ENCODE results near the gene KIAA1328. TPM values are rescaled to one million over a fixed set of nuclear protein-coding genes. Genes with fewer than 3 reads are reported as not detected.

Gene KIAA1328
- polyA plus RNA-seq, 3 donors from 2014 or later = 9.4 to 11.8 (median 10.2) TPM

DNA sequence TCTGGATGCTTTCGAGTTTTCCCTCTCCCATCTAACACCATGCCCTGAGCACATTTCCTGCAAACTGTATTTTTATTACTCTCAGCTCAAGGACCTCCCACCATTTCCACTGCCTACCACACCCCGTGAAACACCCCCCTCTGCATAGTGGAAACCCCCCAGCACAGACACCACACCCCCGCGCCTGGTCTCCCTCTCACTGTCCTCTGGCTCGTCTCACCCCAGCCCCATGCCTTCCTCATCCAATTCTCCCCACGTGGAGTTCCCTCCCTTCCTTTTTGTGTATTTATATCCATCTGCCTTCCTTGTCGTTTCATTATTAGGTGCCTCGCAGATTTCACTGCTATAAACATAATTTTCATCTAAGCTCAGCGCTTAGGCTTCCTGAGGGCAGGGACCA is 429.2 kb downstream of the KIAA1328 start:
- no peak overlapping the region for H3K4me3 Mint-ChIP-seq
- H3K4me1 Mint-ChIP-seq = peaks cover 0 to 4% of the 10 kb centered on the region in 2 donors
- peaks cover 0 to 8% (median 0%) of the 10 kb centered on the region in 3 donors for H3K36me3 Mint-ChIP-seq
- H3K27ac Mint-ChIP-seq = no peak overlapping the region
- H3K27me3 Mint-ChIP-seq (ENCODE audit: low read depth in 3 of 3) = peaks cover 0 to 16% (median under 1%) of the 10 kb centered on the region in 3 donors
- no peaks in the 10 kb centered on the region for H3K9me3 Mint-ChIP-seq
- DNase-seq = no peak

DNA sequence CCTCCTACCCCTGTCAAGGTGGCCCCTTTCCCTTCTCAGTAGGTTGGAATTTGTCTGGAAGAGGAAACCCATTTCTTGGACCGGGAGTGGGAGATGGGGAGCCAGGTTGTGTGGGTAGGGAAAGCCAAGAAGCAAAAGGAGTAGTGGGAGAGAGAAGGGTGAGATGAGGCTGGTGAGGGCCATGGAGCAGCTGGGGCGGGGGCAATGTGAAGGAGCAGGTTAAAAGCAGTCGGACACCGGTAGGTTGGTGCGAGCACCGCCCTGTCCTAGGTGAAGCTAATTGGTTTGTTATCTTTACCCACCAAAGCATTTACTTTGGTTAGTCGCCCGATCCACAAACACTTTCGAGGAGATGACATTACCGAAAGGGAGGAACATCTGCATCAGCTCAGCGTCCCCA is 429.9 kb downstream of the KIAA1328 start:
- no peak overlapping the region for H3K27ac Mint-ChIP-seq
- no peaks in the 10 kb centered on the region for H3K9me3 Mint-ChIP-seq
- peaks cover 0 to 4% of the 10 kb centered on the region in 2 donors for H3K4me1 Mint-ChIP-seq
- no peak for DNase-seq
- no peak overlapping the region for H3K4me3 Mint-ChIP-seq
- peaks cover 0 to 8% (median 0%) of the 10 kb centered on the region in 3 donors for H3K36me3 Mint-ChIP-seq
- H3K27me3 Mint-ChIP-seq (ENCODE audit: low read depth in 3 of 3) = peaks cover 0 to 16% (median 2%) of the 10 kb centered on the region in 3 donors

DNA sequence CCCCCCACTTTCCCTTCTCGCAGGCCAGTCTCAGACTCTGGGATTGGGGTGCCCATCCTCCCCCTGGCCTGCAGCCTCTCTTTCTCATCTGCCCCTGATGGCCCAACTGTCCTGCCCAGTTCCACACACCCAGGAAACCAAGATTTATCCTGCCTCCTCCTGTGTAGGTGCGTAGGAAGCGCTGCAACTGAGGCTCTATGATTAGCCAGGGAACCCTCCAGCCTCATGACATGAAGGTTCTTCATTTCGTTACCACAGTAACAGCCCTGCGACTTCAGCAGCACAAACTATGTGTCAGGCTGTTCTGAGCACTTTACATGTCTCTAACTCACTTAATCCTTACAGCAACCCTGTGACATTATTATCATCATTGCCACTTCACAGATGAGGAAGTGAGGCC is 430.8 kb downstream of the KIAA1328 start:
- H3K4me1 Mint-ChIP-seq = peaks cover 0 to 1% of the 10 kb centered on the region in 2 donors
- no peak overlapping the region for H3K27ac Mint-ChIP-seq
- H3K9me3 Mint-ChIP-seq = peaks cover 0 to 3% (median 0%) of the 10 kb centered on the region in 6 donors
- DNase-seq = no peak
- H3K4me3 Mint-ChIP-seq = no peak overlapping the region
- H3K36me3 Mint-ChIP-seq = peaks cover 0 to 7% (median 0%) of the 10 kb centered on the region in 3 donors
- peaks cover 1 to 16% (median 2%) of the 10 kb centered on the region in 3 donors for H3K27me3 Mint-ChIP-seq (ENCODE audit: low read depth in 3 of 3)

DNA sequence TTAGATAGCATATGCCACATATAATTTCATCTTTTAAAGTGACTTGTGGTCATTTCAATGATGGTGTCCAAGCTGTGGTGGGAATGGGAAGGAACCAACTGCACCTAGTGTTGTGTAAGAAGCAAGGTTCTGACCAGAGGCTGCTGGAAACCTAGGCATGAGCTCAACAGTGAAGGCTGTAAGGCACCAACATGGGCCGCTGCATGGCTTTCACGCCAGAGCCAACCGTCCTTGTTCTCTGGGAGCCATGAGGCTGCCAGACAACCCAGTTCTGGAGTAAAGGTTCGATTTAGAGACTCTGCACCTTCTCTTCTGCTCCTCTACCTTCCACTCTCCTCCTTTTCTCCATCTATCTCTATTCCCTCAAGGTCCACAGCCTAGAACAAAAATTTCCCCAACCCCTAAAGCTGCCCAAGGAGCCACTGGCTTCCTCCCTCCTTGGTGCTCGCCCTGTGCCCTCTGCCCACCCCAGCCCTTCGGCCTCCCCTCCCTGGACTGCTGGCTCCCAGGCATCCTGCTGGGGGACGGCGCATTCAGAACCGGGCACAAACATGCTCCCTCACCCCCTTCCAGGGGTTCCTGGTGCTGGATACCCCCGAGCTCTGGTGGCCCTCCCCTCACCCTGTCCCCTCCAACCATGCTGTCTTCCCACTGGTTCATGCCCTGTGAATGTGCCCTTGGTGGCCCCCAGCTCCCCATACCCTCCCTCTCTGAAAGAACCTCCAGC is 431.6 kb downstream of the KIAA1328 start:
- no peaks in the 10 kb centered on the region for H3K36me3 Mint-ChIP-seq
- H3K4me1 Mint-ChIP-seq = no peaks in the 10 kb centered on the region
- H3K27me3 Mint-ChIP-seq (ENCODE audit: low read depth in 3 of 3) = peaks cover 1 to 8% (median 2%) of the 10 kb centered on the region in 3 donors
- H3K4me3 Mint-ChIP-seq = no peak overlapping the region
- H3K9me3 Mint-ChIP-seq = peaks cover 0 to 3% (median 0%) of the 10 kb centered on the region in 6 donors
- DNase-seq = no peak
- no peak overlapping the region for H3K27ac Mint-ChIP-seq

DNA sequence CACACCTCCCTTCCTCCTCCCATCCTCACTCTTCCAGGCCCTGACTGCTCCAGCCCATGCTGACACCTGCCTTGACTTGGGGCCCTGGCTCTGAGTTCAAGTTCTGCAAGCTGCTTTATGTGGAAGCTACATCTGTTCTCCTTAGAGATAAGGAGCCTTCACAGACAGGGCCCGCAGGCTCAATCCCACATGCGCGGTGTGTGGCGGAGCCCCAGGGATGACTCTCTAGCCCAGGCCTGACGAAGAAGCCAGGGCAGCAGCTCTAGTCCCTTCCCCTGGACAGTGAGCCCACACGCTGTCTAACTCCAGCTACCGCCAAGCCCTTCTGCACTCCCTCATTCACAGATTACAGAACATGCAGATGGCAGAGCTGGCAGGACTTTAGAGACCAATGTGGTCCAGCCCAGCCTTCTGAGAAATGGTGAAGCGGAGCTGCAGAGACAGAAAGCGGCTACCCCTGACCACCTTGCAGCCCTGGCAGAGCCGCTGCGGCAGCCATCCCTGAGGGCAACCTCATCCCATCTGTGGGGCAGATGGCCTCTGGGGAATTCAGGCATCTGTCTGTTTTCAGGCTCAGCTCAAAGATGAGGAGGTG is 432.4 kb downstream of the KIAA1328 start:
- Mint-ChIP-seq H3K4me1 (no peaks in the 10 kb centered on the region), H3K36me3 (no peaks in the 10 kb centered on the region), H3K27ac (no peak overlapping the region), H3K9me3 (peaks cover 0 to 3% (median 0%) of the 10 kb centered on the region in 6 donors), H3K4me3 (no peak overlapping the region), H3K27me3 (ENCODE audit: low read depth in 3 of 3) (peaks cover 1 to 5% (median 2%) of the 10 kb centered on the region in 3 donors)
- DNase-seq = no peak

DNA sequence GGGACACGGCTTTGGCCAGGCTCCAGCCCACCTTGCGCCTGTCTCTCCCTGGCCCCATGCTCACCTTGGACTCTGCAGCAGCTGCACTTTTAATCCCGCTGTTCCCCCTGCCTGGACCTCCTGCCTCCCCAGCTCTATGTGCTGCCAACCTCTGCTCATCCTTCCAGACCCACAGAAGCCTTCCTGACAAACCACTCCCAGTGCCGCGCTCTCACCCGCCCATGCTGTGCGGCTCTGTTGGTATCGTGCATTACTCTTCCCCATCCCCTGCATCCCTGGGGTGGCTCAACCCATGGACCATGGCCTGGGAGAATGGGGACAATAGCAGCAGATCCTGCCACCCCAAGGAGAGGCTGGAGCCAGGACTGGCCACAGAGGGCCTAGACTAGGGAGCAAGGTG is 433.1 kb downstream of the KIAA1328 start:
- H3K36me3 Mint-ChIP-seq = no peaks in the 10 kb centered on the region
- no peak for DNase-seq
- H3K4me3 Mint-ChIP-seq = no peak overlapping the region
- H3K27me3 Mint-ChIP-seq (ENCODE audit: low read depth in 3 of 3) = peaks cover 1 to 5% (median 2%) of the 10 kb centered on the region in 3 donors
- H3K4me1 Mint-ChIP-seq = no peaks in the 10 kb centered on the region
- peaks cover 0 to 3% (median 0%) of the 10 kb centered on the region in 6 donors for H3K9me3 Mint-ChIP-seq
- H3K27ac Mint-ChIP-seq = no peak overlapping the region

DNA sequence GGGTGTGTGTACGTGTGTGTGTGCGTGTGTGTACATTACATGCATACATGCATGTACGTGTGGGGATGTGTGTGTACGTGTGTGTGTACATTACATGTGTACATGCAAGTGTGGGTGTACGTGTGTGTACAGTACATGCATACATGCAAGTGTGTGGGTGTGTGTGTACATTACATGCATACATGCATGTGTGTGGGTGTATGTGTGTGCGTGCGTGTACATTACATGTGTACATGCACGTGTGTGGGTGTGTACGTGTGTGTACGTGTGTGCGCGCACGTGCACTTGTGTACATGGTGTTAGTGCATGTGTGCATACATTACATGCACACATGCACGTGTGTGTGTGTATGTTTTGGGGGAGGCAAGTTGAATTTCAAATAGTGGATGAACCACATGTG is 436.0 kb downstream of the KIAA1328 start:
- DNase-seq = no peak
- Mint-ChIP-seq H3K4me3 (no peak overlapping the region), H3K36me3 (no peaks in the 10 kb centered on the region), H3K4me1 (no peaks in the 10 kb centered on the region), H3K27me3 (ENCODE audit: low read depth in 3 of 3) (peaks cover 0 to 2% (median 1%) of the 10 kb centered on the region in 3 donors), H3K27ac (no peak overlapping the region), H3K9me3 (peaks cover 0 to 3% (median under 1%) of the 10 kb centered on the region in 6 donors)

DNA sequence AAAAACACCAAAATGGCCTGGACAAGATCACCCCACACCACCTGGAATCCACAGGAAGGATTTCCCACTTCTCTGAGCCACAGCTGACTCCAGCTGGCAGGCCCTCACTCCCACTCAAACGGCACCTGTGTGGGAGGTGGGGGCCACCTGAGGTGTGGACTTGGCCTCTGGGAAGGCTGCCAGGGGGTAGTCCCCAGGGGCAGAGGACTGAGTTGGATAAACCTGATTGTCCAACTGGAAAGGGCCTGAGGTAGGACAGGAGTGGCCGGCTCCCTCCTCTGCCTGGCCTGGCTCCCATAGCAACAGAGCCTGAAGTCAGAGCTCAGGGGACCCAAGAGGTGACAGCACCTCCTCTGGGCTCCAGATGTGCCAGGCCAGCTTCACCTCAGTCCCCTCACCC is 436.5 kb downstream of the KIAA1328 start:
- no peak for DNase-seq

DNA sequence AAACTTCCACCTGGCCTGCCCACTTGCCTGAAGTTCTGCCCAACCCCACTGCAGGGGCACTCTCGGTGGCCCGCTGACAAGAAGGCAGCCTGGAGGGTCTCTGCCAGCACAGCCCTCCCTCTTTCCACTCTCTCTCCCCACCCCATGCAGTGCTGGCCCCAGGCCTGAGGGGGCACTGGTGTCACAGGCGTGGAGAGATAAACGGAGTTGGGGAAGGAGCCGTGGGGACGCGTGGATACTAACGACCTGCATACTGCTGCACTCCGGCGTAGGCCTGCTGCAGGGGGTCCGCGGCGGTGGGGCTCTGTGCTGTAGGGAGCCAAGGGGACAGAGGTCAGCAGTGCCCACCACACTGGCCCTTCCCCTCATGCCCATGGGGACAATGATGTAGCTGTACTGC is 437.4 kb downstream of the KIAA1328 start:
- H3K4me1 Mint-ChIP-seq = no peaks in the 10 kb centered on the region
- no peak for DNase-seq
- H3K27ac Mint-ChIP-seq = no peak overlapping the region
- peaks cover 0 to 2% (median 1%) of the 10 kb centered on the region in 3 donors for H3K27me3 Mint-ChIP-seq (ENCODE audit: low read depth in 3 of 3)
- no peaks in the 10 kb centered on the region for H3K36me3 Mint-ChIP-seq
- H3K4me3 Mint-ChIP-seq = no peak overlapping the region
- peaks cover 0 to 6% (median 1%) of the 10 kb centered on the region in 6 donors for H3K9me3 Mint-ChIP-seq

More for the DNA sequence above, 436.5 kb downstream of the KIAA1328 start:
- Mint-ChIP-seq H3K4me3 (no peak overlapping the region), H3K4me1 (no peaks in the 10 kb centered on the region), H3K36me3 (no peaks in the 10 kb centered on the region), H3K27me3 (ENCODE audit: low read depth in 3 of 3) (peaks cover 0 to 2% (median 1%) of the 10 kb centered on the region in 3 donors), H3K9me3 (peaks cover 0 to 5% (median 1%) of the 10 kb centered on the region in 6 donors), H3K27ac (no peak overlapping the region)

DNA sequence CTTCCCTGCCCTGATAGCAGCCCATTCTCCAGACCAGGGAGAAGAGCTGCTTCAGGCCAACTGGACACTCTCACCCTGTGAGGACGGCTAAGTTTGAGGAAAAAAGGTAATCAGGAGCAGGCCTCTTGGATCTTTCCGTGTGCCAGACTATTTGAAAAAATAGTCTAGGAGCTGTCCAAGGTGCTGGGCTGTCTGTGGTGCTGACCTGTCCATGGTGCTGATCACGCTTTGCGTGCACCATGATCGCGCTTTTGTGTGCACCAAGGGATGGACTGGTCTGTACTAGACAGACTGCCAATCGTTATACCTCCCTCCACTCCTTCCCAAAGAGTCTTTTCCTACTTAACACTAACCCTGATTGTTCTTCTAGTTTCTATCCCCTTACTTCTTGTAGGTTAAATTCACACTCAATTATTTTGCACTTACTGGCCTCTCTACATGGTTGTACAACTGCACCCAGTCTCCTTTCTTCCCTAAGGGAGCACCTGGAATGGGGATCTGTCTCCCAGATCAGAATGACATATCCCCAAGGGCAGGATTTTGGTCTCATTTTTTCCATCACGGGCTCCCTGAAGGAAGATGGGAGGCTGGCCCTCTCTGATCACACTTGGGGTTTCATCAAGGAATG is 441.2 kb downstream of the KIAA1328 start:
- peaks cover 0 to 6% (median 0%) of the 10 kb centered on the region in 6 donors for H3K9me3 Mint-ChIP-seq
- no peaks in the 10 kb centered on the region for H3K36me3 Mint-ChIP-seq
- no peak overlapping the region for H3K4me3 Mint-ChIP-seq
- peaks cover 1 to 8% (median 2%) of the 10 kb centered on the region in 3 donors for H3K27me3 Mint-ChIP-seq (ENCODE audit: low read depth in 3 of 3)
- peak in 1 of 3 donors; percentile 6 for DNase-seq
- H3K27ac Mint-ChIP-seq = no peak overlapping the region
- no peaks in the 10 kb centered on the region for H3K4me1 Mint-ChIP-seq

DNA sequence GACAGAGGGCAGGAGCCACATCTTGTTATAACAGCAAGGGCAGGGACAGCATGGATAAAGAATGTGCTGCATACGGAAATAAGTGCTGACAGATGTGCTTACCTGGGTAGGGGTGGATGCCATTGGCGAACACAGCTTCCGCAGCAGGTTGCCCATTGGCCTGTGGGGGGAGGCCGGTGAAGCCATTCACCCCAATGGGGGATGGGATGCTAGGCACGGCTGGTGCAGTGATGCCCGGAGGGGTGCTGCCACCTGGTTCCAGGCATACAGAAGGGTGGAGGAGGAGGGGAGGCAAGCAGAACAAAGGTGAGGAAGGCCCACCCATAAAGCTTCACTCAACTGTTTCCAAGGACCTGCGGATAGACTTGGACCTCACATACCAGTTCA is 441.7 kb downstream of the KIAA1328 start:
- peaks cover 0 to 6% (median 0%) of the 10 kb centered on the region in 6 donors for H3K9me3 Mint-ChIP-seq
- no peak overlapping the region for H3K4me3 Mint-ChIP-seq
- H3K36me3 Mint-ChIP-seq = no peaks in the 10 kb centered on the region
- no peak for DNase-seq
- peaks cover 3 to 10% (median 4%) of the 10 kb centered on the region in 3 donors for H3K27me3 Mint-ChIP-seq (ENCODE audit: low read depth in 3 of 3)
- H3K27ac Mint-ChIP-seq = no peak overlapping the region
- H3K4me1 Mint-ChIP-seq = peaks cover 0 to 2% of the 10 kb centered on the region in 2 donors

DNA sequence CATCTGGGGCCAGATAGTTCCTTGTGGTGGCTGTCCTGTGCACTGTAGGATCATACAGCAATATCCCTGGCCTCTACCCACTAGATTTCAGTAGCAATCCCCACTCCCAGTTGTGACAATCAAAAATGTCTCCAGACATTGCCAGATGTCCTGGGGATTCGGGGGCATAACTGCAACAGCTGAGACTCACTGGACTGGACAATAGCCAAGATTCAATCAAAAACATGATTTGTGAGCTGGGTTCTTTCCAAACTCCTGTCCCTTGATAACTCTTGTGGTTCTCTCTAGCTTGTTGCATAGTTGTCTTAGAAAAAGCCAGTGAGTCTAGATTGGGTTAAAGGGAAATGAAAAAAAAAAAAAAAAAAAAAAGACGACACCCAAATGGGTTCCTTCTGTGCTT is 443.3 kb downstream of the KIAA1328 start:
- H3K27me3 Mint-ChIP-seq (ENCODE audit: low read depth in 3 of 3) = peaks cover 4 to 11% (median 7%) of the 10 kb centered on the region in 3 donors
- no peak overlapping the region for H3K4me3 Mint-ChIP-seq
- no peak overlapping the region for H3K27ac Mint-ChIP-seq
- H3K9me3 Mint-ChIP-seq = peaks cover 0 to 7% (median 0%) of the 10 kb centered on the region in 6 donors
- H3K36me3 Mint-ChIP-seq = no peaks in the 10 kb centered on the region
- H3K4me1 Mint-ChIP-seq = peaks cover 0 to 2% of the 10 kb centered on the region in 2 donors
- no peak for DNase-seq

DNA sequence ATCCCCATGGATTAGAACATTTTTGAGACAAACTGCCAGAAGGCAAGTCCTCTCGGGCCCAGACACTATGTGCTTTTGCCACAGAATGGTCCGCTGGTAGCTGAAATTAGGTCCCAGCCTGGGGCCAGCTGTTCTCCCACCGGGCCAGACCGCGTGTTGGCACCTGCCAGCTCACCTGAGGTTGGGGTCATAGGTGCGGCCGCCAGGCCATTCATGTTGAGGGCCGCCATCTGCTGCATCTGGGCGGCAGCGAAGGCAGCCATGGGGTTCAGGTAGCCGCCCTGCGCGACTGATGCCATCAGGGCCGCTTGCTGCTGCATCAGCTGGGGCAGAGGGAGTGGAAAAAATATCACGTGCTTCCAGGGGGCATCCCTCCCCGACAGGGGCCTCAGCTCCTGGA is 443.9 kb downstream of the KIAA1328 start:
- Mint-ChIP-seq H3K27me3 (ENCODE audit: low read depth in 3 of 3) (peaks cover 4 to 11% (median 7%) of the 10 kb centered on the region in 3 donors), H3K9me3 (peaks cover 0 to 7% (median 0%) of the 10 kb centered on the region in 6 donors), H3K36me3 (no peaks in the 10 kb centered on the region)

More for the DNA sequence above, 443.9 kb downstream of the KIAA1328 start:
- Mint-ChIP-seq H3K27ac (no peak overlapping the region), H3K4me3 (no peak overlapping the region), H3K4me1 (peaks cover 0 to 2% of the 10 kb centered on the region in 2 donors)
- DNase-seq = no peak
